ENCODE data around the gene HOXA13.
A peak's percentile ranks its signal among the peaks of the same experiment; 100 is the strongest.

The HOXA13 gene

DNA sequence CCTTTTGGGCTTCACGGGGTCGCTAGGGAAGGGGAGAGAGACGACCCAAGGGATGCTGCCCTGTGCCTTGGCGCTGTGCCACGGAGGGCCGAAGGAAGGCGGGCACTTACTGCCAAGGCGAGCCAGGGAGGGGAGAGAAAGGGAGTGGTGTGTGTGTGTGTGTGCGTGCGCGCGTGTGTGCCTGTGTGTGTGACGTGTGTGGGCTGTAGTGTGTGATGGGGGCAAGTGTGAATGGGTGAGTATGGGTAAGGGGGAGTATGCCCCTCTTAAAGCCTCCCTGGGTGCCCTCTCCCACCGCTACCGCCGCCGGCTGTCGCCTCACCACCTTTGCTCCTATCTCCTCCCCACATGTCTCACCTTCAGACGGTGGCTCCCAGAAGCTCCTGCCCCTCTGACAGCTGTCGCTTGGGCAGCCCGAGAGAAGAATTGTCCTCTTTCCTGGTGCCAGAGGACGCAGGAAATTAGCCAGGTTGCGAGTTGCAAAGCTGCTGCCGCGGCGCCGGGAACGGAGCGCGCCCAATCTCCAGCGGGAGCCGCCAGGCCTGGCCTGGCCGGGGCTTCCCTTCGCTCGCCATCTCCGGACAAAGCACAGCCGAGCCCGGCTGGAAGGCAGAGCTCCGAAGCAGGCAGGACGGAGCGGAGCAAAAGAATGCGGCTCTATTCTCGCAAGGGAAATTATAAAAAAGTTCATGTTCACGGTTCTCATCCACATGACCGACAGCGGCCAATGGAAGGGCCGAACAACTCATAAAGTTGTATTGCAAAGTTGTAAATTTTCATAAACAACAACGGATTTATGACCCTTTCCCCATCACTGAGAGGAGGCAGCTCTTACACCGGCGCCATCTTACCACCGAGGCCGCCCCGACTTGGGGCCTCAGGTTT lies 47.7 kb downstream of the HOXA13 start, which contains the start of gene HOXA3:
Gene HOXA3, minus strand, starts transcription at position 653 of the 885 bp plus-strand sequence. CDS start 41,943 bp downstream, outside the sequence.
- H3K4me3 ChIP-seq (ENCODE audit: low read depth, low read length): peak within 1 kb of the TSS; percentile 37
- H3K9me3 ChIP-seq (ENCODE audit: control insufficient read depth, insufficient read depth, low read length): no peaks in the 10 kb centered on the region
- H3K27me3 ChIP-seq (ENCODE audit: control insufficient read depth, insufficient read depth, low read length): peaks cover 99% of the 10 kb centered on the region

DNA sequence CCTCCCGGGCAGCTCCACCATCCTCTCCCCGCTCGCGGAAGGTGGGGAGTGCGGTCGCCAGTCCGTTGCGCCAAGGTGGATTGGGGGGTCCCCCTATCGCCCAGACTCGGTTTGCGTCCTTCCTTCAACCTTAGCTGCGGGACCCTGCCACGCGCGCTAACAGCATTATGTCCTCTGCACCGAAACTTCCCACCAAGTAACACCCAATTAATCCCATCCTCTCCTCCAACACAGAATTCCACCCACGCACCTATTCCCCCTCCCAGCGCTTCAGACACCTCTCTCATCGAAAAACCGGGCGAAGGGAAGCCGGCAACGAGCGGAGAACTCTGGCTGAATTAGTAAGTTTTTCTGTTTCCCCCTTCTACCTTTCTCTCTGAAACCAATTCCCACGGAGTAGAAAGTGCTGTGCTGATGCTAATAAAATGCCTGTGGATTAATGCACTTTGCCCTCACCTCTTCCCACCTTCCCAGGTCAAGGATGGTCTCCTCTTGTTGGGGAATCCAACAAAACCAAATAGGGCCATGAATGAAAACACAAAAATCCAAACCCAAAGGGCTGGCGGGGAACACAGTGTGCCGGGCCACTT lies 48.5 kb downstream of the HOXA13 start:
- no peaks in the 10 kb centered on the region for H3K36me3 ChIP-seq (ENCODE audit: control insufficient read depth, insufficient read depth, low read length)
- H3K9ac ChIP-seq (ENCODE audit: low read depth, low read length): no peak overlapping the region
- H3K4me3 ChIP-seq (ENCODE audit: low read depth, low read length): peak overlapping the region; percentile 37
- no peaks in the 10 kb centered on the region for H3K9me3 ChIP-seq (ENCODE audit: control insufficient read depth, insufficient read depth, low read length)
- H3K4me1 ChIP-seq (ENCODE audit: control insufficient read depth, insufficient read depth, low read length): no peaks in the 10 kb centered on the region
- H3K27me3 ChIP-seq (ENCODE audit: control insufficient read depth, insufficient read depth, low read length): peaks cover 99% of the 10 kb centered on the region

More for the DNA sequence above, 47.7 kb downstream of the HOXA13 start, which contains the start of gene HOXA3:
- Histone ChIP-seq H3K36me3 (ENCODE audit: control insufficient read depth, insufficient read depth, low read length) (no peaks in the 10 kb centered on the region), H3K4me1 (ENCODE audit: control insufficient read depth, insufficient read depth, low read length) (no peaks in the 10 kb centered on the region), H3K9ac (ENCODE audit: low read depth, low read length) (no peak within 1 kb of the TSS)

DNA sequence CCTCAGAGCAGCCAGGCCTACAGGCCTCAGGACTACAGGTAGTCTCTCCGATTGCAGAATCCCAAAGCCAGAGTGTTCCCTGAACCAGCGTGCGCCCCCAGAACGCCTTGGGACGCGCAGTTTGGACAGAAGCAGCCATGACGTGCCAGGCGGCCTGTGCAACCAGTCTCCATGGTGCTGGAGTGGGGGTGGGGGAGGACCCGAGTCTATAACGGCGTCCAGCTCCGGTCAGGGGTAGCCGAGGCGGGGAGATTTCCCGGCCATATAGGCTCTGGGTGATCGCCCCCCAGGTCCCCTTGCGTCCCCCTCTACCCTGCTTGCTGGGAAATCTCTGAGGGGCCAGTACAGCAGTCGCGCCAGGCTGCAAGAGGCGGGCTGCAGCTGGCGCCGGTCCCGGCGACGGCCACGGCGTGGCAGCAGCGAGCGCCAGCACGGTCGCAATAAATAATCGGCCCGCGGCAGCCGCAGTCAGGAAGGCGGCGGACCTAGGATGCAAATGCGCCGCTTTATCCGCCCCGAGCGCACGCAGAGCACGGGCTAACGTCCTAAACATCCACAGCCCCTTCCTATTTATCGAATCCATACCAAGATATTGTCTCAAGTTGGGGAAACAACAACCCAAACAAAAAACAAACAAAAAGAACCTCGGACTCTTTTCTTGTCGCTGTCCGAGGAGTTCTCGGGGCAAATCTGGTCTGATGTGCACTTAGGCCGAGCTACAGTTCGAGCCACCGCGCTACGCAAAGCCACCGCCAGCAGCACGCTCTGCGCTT lies 49.1 kb downstream of the HOXA13 start:
- H3K9me3 ChIP-seq (ENCODE audit: control insufficient read depth, insufficient read depth, low read length): no peaks in the 10 kb centered on the region
- peak overlapping the region; percentile 37 for H3K4me3 ChIP-seq (ENCODE audit: low read depth, low read length)
- H3K4me1 ChIP-seq (ENCODE audit: control insufficient read depth, insufficient read depth, low read length): no peaks in the 10 kb centered on the region
- H3K9ac ChIP-seq (ENCODE audit: low read depth, low read length): no peak overlapping the region
- H3K36me3 ChIP-seq (ENCODE audit: control insufficient read depth, insufficient read depth, low read length): no peaks in the 10 kb centered on the region
- H3K27me3 ChIP-seq (ENCODE audit: control insufficient read depth, insufficient read depth, low read length): peaks cover 99% of the 10 kb centered on the region

DNA sequence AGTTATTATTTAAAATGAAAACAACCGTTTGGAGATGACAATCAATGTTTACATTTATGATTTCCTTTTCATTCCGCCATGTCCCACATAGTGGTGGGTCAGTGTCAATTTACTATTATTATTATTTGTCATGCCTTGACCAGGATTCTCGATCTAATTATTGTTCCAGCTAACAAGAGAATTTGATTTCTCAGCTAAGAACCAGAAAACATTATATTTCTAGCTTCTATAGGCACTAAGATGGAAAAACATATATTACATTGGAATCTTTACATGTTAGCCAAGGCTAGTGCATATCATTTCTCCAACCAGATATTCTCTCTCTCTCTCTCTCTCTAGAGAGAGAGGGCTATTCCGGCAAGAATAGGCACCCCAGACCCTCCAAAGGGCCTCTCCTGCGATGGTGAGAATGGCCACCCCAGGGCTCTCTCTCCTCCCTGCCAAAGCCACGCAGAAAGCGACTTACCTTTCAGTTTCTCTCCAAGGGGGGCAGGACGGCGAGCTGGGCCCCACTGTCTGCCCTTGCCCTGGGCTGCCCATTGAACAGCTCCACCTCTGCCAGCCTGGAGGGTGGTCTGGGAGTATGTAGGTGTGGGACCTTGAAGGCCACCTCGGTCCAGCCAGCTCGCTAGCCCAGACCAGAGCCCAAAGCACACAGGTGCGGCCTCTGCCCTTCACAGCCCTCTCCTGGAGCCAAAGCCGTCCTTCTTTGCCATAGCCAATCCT lies 49.9 kb downstream of the HOXA13 start:
- H3K9ac ChIP-seq (ENCODE audit: low read depth, low read length): no peak overlapping the region
- H3K4me3 ChIP-seq (ENCODE audit: low read depth, low read length): peak overlapping the region; percentile 24
- H3K36me3 ChIP-seq (ENCODE audit: control insufficient read depth, insufficient read depth, low read length): no peaks in the 10 kb centered on the region
- H3K27me3 ChIP-seq (ENCODE audit: control insufficient read depth, insufficient read depth, low read length): peaks cover 99% of the 10 kb centered on the region
- H3K4me1 ChIP-seq (ENCODE audit: control insufficient read depth, insufficient read depth, low read length): no peaks in the 10 kb centered on the region
- H3K9me3 ChIP-seq (ENCODE audit: control insufficient read depth, insufficient read depth, low read length): no peaks in the 10 kb centered on the region

DNA sequence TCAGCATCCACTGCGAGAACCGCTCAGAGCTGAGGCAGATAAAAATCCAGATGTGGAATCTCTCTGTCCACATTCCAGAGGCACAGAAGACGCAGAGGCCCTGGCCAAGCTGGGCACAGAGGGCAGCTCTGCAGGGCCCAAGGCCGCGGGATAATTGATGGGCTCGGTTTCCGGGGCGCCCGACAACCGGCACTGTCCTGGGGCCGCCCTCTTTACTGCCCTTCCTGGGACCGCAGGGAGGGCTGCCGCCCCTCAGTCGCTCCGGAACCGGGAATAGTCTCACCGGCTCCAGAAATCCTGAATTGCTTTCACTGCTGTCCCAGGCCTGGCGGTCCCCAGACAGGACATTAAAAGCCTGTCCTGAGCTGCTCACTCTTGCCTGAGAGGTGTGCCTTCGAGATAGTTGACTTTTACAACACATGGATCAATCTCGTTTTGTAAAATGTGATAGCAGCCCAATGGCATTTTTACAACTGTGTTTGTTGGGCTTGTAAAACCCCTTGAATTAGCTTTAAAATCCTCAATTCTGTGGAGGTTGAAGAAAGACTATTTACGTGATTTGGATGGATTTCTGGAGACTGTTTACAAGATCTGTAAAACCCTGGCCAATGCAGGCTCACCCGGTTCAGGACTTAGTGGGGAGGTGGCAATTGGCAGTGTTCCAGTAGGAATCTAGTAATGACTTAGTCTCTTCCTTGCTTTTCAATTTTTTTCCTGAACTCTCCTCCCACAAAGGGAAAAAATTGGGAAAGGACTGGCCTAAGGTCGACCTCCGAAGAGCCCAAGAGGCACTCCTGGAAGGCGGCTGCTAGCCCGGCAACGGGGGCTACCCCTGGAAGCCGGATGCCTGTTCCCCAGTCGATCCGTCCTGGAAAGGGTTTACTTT lies 50.9 kb downstream of the HOXA13 start:
- H3K36me3 ChIP-seq (ENCODE audit: control insufficient read depth, insufficient read depth, low read length): no peaks in the 10 kb centered on the region
- no peaks in the 10 kb centered on the region for H3K4me1 ChIP-seq (ENCODE audit: control insufficient read depth, insufficient read depth, low read length)
- H3K27me3 ChIP-seq (ENCODE audit: control insufficient read depth, insufficient read depth, low read length): peaks cover 99% of the 10 kb centered on the region
- H3K9ac ChIP-seq (ENCODE audit: low read depth, low read length): no peak overlapping the region
- no peaks in the 10 kb centered on the region for H3K9me3 ChIP-seq (ENCODE audit: control insufficient read depth, insufficient read depth, low read length)
- no peak overlapping the region for H3K4me3 ChIP-seq (ENCODE audit: low read depth, low read length)

DNA sequence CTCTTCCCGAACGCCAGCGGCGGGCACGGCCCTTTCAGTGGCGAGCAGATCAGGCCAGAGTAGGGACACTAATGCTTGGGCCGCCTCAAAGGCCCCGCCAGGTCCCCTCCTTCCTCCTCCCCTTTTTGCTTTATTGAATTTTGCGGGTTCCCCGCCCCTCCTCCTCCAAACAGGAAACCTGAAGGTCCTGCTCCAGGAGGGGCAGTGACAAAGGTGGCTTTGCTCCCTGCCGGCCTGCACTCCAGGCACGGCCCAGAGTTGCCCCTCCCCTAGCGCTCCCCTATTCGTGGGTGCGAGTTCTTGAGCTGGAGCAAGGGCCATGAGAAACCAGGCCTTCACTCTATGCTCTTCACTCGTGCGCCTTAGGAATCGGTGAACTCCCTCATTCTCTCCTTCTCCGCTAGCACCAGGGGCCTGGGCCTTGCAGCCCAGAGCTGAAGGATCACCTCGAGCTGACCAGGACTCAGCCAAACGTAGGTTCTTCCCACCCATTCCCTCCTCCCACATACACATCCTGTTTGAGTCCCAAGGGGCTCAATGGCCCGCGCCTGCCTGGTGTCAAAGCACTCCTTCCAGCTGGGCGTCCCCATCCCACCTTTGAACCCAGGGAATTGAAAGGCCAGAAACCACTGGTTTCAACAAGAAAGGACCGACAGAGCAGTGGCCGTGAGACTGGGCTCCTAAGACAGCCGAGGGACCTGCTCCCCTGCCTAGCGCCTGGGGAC lies 51.7 kb downstream of the HOXA13 start:
- Histone ChIP-seq H3K9ac (ENCODE audit: low read depth, low read length) (no peak overlapping the region), H3K4me1 (ENCODE audit: control insufficient read depth, insufficient read depth, low read length) (no peaks in the 10 kb centered on the region), H3K9me3 (ENCODE audit: control insufficient read depth, insufficient read depth, low read length) (no peaks in the 10 kb centered on the region), H3K27me3 (ENCODE audit: control insufficient read depth, insufficient read depth, low read length) (peaks cover 99% of the 10 kb centered on the region), H3K36me3 (ENCODE audit: control insufficient read depth, insufficient read depth, low read length) (no peaks in the 10 kb centered on the region), H3K4me3 (ENCODE audit: low read depth, low read length) (peak overlapping the region; percentile 2)

DNA sequence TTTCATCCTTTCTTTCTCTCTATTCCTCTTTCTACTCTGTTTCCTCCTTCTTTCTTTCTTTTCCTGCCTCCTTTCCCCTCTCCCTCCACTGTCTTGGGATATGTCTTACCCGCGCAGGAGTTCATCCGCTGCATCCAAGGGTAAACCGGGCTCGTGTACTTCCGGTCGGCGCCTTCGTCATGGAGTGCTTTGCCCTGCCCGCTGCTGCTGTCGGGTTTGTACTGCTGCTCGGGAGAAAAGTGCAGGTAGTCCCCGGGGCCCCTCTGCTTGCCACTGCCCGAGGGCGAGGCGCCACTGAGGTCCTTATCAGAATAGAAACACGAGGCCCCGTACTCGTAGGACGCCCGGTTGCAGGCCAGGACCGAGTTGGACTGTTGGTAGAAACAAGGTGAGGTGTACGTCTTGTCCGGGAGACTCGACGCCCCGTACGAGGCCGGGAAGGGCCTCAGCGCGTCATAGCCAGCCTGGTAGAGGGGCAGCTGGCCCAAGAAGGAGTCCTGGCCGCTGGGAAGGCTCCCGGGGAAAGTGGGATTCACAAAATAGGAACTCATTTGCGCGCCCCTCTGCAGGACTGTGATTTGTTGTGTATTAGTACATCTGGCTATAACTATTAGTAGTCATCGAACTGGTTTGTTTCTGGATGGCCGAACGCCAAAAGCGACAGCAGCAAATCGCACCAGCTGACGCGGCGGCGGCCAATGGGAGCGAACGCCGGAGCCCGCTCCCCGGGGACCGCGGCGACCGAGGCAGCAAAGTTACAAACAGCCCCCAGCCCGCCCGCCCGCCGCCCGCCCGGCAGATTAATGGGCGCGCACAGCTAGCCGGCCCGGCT lies 52.5 kb downstream of the HOXA13 start, which contains the start of gene HOXA6:
Gene HOXA6, minus strand, starts transcription at position 576 of the 832 bp plus-strand sequence. Its CDS starts 25 bp downstream, at position 551.
- Histone ChIP-seq H3K36me3 (ENCODE audit: control insufficient read depth, insufficient read depth, low read length) (no peaks in the 10 kb centered on the region), H3K4me3 (ENCODE audit: low read depth, low read length) (peak within 1 kb of the TSS; percentile 30), H3K27me3 (ENCODE audit: control insufficient read depth, insufficient read depth, low read length) (peaks cover 99% of the 10 kb centered on the region), H3K9ac (ENCODE audit: low read depth, low read length) (no peak within 1 kb of the TSS), H3K4me1 (ENCODE audit: control insufficient read depth, insufficient read depth, low read length) (no peaks in the 10 kb centered on the region), H3K9me3 (ENCODE audit: control insufficient read depth, insufficient read depth, low read length) (no peaks in the 10 kb centered on the region)

DNA sequence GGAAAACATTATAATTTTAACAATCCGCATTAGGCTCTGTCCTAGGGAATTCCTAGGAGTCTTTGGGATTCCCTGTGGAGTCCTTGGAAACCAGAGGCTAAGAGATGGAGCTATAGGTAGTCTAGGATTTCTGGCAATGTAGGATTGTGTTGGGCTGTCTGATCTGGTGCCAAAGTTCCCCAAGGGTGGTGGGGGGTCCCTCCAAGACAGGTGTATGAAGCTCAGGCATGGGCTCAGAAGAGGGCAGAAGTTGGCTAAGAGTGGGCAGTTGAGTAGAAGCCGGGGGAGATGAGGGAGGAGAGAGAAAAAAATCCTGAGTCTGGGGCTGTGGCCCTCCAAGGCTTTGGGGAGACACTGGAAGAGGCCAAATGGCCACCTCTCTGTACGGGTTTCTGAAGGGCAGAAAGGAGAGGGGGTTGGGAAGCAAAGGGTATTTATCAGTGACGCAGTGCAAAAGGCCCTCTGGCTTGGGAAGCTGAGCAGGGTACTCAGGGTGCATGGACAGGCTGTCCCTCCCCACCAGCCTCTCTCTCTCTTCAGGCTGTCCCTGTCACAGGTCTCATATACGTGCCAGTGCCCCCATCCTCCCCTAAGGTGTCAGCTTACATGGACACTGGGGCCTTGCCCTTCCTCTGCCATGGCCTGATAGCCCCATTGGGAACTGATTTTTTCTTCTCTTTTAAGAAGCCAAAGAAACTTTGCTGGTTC lies 53.2 kb downstream of the HOXA13 start:
- H3K4me3 ChIP-seq (ENCODE audit: low read depth, low read length): peak overlapping the region; percentile 0
- H3K9ac ChIP-seq (ENCODE audit: low read depth, low read length): no peak overlapping the region
- no peaks in the 10 kb centered on the region for H3K9me3 ChIP-seq (ENCODE audit: control insufficient read depth, insufficient read depth, low read length)
- no peaks in the 10 kb centered on the region for H3K4me1 ChIP-seq (ENCODE audit: control insufficient read depth, insufficient read depth, low read length)
- no peaks in the 10 kb centered on the region for H3K36me3 ChIP-seq (ENCODE audit: control insufficient read depth, insufficient read depth, low read length)
- H3K27me3 ChIP-seq (ENCODE audit: control insufficient read depth, insufficient read depth, low read length): peaks cover 99% of the 10 kb centered on the region

DNA sequence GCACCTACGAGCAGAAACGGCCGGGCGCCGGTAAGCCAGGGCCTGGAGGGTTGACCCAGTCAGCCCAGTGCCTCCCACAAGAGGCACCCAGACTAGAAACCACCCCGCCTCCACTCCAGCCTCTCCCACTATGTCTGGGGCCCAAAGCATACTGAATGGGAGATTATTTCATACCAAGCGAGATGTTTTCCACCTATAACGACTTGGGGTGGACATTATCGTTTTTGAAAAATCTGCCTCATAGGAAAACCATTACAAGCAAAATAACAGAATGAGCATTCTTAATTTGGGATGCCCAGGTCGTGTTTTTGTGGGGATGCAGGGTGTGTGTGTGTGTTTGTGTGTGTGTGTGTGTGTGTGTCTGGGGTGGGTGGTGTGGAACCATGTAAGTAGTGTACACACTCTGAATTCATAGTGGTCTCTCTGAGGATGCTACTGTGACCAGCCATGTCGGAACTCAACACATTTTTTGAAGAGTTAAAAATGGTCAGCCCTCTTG lies 53.9 kb downstream of the HOXA13 start:
- H3K9ac ChIP-seq (ENCODE audit: low read depth, low read length): no peak overlapping the region
- no peaks in the 10 kb centered on the region for H3K4me1 ChIP-seq (ENCODE audit: control insufficient read depth, insufficient read depth, low read length)
- H3K9me3 ChIP-seq (ENCODE audit: control insufficient read depth, insufficient read depth, low read length): no peaks in the 10 kb centered on the region
- peak overlapping the region; percentile 26 for H3K4me3 ChIP-seq (ENCODE audit: low read depth, low read length)
- H3K36me3 ChIP-seq (ENCODE audit: control insufficient read depth, insufficient read depth, low read length): no peaks in the 10 kb centered on the region
- peaks cover 99% of the 10 kb centered on the region for H3K27me3 ChIP-seq (ENCODE audit: control insufficient read depth, insufficient read depth, low read length)
